ENCODE measurements around the gene TMC8. TPM values are rescaled to one million over a fixed set of nuclear protein-coding genes. Genes with fewer than 3 reads are reported as not detected.

TMC8 gene
- polyA plus RNA-seq, 3 donors: 13.3 to 151 (median 15.1) TPM

DNA sequence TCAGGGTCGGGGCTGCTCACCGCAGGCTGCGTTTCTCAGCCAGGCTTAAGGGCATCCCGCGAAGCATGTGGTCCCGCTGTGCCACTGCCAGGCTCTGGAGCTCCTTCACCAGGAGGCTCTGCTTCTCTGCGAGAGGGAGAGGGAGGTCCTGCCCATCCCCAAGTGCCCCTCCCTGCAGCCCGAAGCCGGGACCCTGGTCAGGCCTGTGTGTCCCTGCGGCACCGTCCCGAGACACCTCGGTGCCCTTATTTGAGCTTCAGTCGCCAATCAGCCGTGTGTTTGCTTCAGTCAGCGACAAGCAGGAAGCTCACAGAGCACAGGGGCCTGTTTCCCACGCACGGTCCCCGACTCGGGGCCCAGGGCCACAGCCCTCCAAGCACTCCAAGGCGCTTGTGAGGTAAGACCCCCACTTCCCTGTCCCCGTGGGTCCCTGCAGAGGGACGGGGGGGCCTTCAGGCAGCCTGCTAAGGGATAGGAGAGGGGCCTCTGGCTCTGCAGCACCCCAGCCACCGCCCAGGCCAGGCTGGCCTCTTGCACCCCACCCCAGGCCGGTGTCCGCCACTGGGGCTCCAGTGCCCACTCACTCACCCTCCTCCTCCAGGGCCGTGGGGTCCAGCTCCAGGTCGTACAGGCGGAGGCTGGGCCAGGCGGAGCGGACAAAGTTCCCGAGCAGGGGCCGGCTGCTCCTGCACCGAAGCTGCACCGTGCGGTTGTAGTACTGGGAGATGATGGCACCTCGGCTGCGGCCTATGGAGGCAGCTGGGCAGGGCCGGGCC is 5.2 kb upstream of the TMC8 start:
- Histone ChIP-seq H3K27me3 (ENCODE audit: control insufficient read depth in 2 of 2, insufficient read depth in 2 of 2, low read length in 2 of 2) (no peaks in the 10 kb centered on the region), H4K20me1 (ENCODE audit: insufficient read depth, low read length) (peaks cover 73% of the 10 kb centered on the region), H3K79me2 (ENCODE audit: insufficient read depth, low read length) (peaks cover 80% of the 10 kb centered on the region), H3K36me3 (replicated peaks in 1 of 2; ENCODE audit: control insufficient read depth in 1 of 2, insufficient read depth in 2 of 2, low read length in 2 of 2) (peaks cover 46 to 47% of the 10 kb centered on the region in 2 donors), H3K9ac (ENCODE audit: insufficient read depth, low read length, poor library complexity, severe bottlenecking) (peak overlapping the region; percentile 30), H3K4me2 (replicated peaks; ENCODE audit: extremely low read depth, low read length, poor library complexity, severe bottlenecking) (peak overlapping the region; percentile 70), H3K27ac (ENCODE audit: low read depth in 1 of 2, low read length in 2 of 2) (peak overlapping the region in 1 of 2 donors; percentile 11), H2AFZ (ENCODE audit: insufficient read depth, low read depth, low read length, poor library complexity, severe bottlenecking) (no peak overlapping the region), H3K9me3 (replicated peaks in 1 of 2; ENCODE audit: control insufficient read depth in 1 of 2, insufficient read depth in 1 of 2, low read length in 2 of 2) (no peaks in the 10 kb centered on the region), H3K4me1 (ENCODE audit: control insufficient read depth in 1 of 2, insufficient read depth in 2 of 2, low read length in 2 of 2) (peaks cover 75 to 80% of the 10 kb centered on the region in 2 donors), H3K4me3 (replicated peaks in 1 of 3; ENCODE audit: low read depth in 2 of 3, low read length in 3 of 3) (peak overlapping the region in 2 of 3 experiments; percentile 11 to 59)
- Mint-ChIP-seq H3K9me3 (peaks cover 0 to 1% (median 0%) of the 10 kb centered on the region in 7 donors), H3K27ac (peak overlapping the region in 2 of 7 donors; percentile 35 to 54), H3K4me1 (peaks cover 73% of the 10 kb centered on the region), H3K36me3 (peaks cover 39 to 44% of the 10 kb centered on the region in 2 donors), H3K4me3 (peak overlapping the region; percentile 45 to 63), H3K27me3 (ENCODE audit: low read depth in 3 of 3) (peaks cover 0 to 6% (median 0%) of the 10 kb centered on the region in 3 donors)
- intact Hi-C loops (cut with micrococcal nuclease): loop anchor here in 1 of 2 donors (5.0 kb wide), 1 partner anchor 47 kb away; no protein-coding TSS in a partner anchor
- DNase-seq: no peak
- WGBS (ENCODE audit: insufficient coverage): 35% methylated on average over 24 of the region's 39 CpGs
- TF ChIP-seq, protein P1, sequence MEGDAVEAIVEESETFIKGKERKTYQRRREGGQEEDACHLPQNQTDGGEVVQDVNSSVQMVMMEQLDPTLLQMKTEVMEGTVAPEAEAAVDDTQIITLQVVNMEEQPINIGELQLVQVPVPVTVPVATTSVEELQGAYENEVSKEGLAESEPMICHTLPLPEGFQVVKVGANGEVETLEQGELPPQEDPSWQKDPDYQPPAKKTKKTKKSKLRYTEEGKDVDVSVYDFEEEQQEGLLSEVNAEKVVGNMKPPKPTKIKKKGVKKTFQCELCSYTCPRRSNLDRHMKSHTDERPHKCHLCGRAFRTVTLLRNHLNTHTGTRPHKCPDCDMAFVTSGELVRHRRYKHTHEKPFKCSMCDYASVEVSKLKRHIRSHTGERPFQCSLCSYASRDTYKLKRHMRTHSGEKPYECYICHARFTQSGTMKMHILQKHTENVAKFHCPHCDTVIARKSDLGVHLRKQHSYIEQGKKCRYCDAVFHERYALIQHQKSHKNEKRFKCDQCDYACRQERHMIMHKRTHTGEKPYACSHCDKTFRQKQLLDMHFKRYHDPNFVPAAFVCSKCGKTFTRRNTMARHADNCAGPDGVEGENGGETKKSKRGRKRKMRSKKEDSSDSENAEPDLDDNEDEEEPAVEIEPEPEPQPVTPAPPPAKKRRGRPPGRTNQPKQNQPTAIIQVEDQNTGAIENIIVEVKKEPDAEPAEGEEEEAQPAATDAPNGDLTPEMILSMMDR (IDR thresholded peaks at IDR 0.05): no peak

DNA sequence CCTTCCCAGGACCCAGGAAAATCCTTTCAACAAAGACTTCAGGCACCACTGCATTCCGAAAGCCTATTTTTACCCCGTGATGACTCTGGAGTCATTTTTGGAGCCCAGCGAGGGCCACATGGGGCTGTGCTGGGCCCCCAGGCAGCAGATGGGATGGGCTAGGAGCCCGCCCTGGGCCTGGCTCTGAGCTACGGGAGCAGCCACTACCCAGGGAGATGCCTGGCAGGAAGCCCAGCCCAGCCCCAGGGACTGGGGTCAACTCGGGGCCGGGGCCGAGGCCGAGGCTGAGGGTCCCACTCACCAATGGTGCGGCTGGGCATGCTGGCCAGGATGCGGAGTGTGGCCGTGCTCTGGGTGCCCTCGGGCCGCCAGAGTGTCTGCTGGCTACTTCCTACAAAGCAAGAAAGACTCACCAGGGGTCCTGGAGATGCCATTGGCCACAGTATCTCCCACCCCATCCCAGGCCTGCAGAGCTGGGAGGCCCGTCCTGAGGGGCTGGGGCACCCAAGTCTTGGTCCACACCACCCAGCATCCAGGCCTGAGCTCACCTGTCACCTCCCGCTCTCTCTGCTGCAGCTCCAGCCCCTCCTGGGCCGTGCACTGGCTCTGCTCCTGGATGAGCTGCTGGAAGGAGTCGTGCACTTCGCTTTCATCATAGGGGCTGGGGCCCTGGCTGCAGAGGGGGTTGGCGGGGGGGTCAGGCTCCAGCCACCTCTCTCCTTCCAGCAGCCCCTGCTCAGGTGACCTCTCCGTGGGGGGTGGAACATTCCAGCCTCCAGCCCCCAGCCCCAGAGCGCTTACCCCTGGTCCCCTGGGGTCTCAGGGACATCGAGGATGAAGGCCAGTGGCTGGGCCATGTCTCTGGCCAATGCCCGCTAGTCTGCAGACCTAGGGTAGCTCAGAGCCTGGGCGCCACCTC is 4.3 kb upstream of the TMC8 start:
- Histone ChIP-seq H3K4me3 (replicated peaks in 1 of 3; ENCODE audit: low read depth in 2 of 3, low read length in 3 of 3) (peak overlapping the region in 2 of 3 experiments; percentile 95 to 96), H3K9me3 (replicated peaks in 1 of 2; ENCODE audit: control insufficient read depth in 1 of 2, insufficient read depth in 1 of 2, low read length in 2 of 2) (no peaks in the 10 kb centered on the region), H3K4me2 (replicated peaks; ENCODE audit: extremely low read depth, low read length, poor library complexity, severe bottlenecking) (peak overlapping the region; percentile 100), H4K20me1 (ENCODE audit: insufficient read depth, low read length) (peaks cover 64% of the 10 kb centered on the region), H3K27me3 (ENCODE audit: control insufficient read depth in 2 of 2, insufficient read depth in 2 of 2, low read length in 2 of 2) (no peaks in the 10 kb centered on the region), H3K79me2 (ENCODE audit: insufficient read depth, low read length) (peaks cover 86% of the 10 kb centered on the region), H3K27ac (ENCODE audit: low read depth in 1 of 2, low read length in 2 of 2) (peak overlapping the region; percentile 85 to 93), H3K36me3 (replicated peaks in 1 of 2; ENCODE audit: control insufficient read depth in 1 of 2, insufficient read depth in 2 of 2, low read length in 2 of 2) (peaks cover 37 to 38% of the 10 kb centered on the region in 2 donors), H2AFZ (ENCODE audit: insufficient read depth, low read depth, low read length, poor library complexity, severe bottlenecking) (no peak overlapping the region), H3K4me1 (ENCODE audit: control insufficient read depth in 1 of 2, insufficient read depth in 2 of 2, low read length in 2 of 2) (peaks cover 82 to 85% of the 10 kb centered on the region in 2 donors), H3K9ac (ENCODE audit: insufficient read depth, low read length, poor library complexity, severe bottlenecking) (peak overlapping the region; percentile 12)
- H3K4me1 Mint-ChIP-seq: peaks cover 77% of the 10 kb centered on the region
- intact Hi-C loops (cut with micrococcal nuclease): loop anchor here (2.0 to 5.0 kb wide), 2 partner anchors 13 to 46 kb away; no protein-coding TSS in a partner anchor
- no peak for DNase-seq
- no peaks in the 10 kb centered on the region for H3K9me3 Mint-ChIP-seq
- 57% methylated on average over 18 of the region's 25 CpGs for WGBS (ENCODE audit: insufficient coverage)
- H3K27ac Mint-ChIP-seq: peak overlapping the region in 6 of 7 donors; percentile 60 to 93 (median 92)
- H3K4me3 Mint-ChIP-seq: peak overlapping the region in 1 of 2 donors; percentile 39
- peaks cover 0 to 6% (median 0%) of the 10 kb centered on the region in 3 donors for H3K27me3 Mint-ChIP-seq (ENCODE audit: low read depth in 3 of 3)
- peaks cover 31 to 35% of the 10 kb centered on the region in 2 donors for H3K36me3 Mint-ChIP-seq
- TF ChIP-seq, protein P1 (IDR thresholded peaks at IDR 0.05): no peak
